Keratinocyte (primary cell): ENCODE results near the gene NDP. TPM values are rescaled to one million over a fixed set of nuclear protein-coding genes. Genes with fewer than 3 reads are reported as not detected.

Source experiments
- DNase-seq: peaks from one replicate; pipeline ENCODE4 v3.0.0-alpha.2; 2011; ENCODE audit warnings: low read depth, missing footprints, low spot score
- FAIRE-seq: peaks from 2 replicates; lab custom pipeline; 2011; peaks lifted over from hg19 to GRCh38; lab: Jason Lieb, UNC
- H2AFZ ChIP-seq: 2 replicates; pipeline ENCODE4 v1.6.0; 2012; ENCODE audit warnings: low read length, control low read depth, inconsistent platforms; ENCODE audit not compliant: control insufficient read depth
- H3K27ac ChIP-seq: 2 replicates; pipeline ENCODE4 v1.5.1; 2011; ENCODE audit warnings: low read length; ENCODE audit not compliant: control insufficient read depth, insufficient read depth
- H3K27me3 ChIP-seq: 3 replicates; pipeline ENCODE4 v1.6.0; 2011; ENCODE audit warnings: low read length; ENCODE audit not compliant: control insufficient read depth, insufficient read depth; ENCODE audit errors: extremely low read depth
- H3K36me3 ChIP-seq, 2 experiments: 2 replicates in 1 of 2; 3 replicates in 1 of 2; pipeline ENCODE4 v1.5.1; 2011; ENCODE audit warnings: low read length in 2 of 2, mild to moderate bottlenecking in 1 of 2; ENCODE audit not compliant: control insufficient read depth in 2 of 2, insufficient read depth in 2 of 2; ENCODE audit errors: extremely low read depth in 1 of 2
- H3K4me1 ChIP-seq: 3 replicates; pipeline ENCODE4 v1.5.1; 2011; ENCODE audit warnings: low read length; ENCODE audit not compliant: control insufficient read depth, insufficient read depth; ENCODE audit errors: extremely low read depth
- H3K4me2 ChIP-seq: 3 replicates; pipeline ENCODE4 v1.6.0; 2011; ENCODE audit warnings: low read depth, low read length; ENCODE audit not compliant: control insufficient read depth, insufficient read depth; ENCODE audit errors: extremely low read depth
- H3K4me3 ChIP-seq, 3 experiments: fragments of 200-600 bp in 1 of 3; sonication (generic) in 1 of 3; 2 replicates in 2 of 3; 3 replicates in 1 of 3; pipeline ENCODE4 v1.5.1; 2011 to 2016; ENCODE audit warnings: low read length in 3 of 3, mild to moderate bottlenecking in 3 of 3, control low read depth in 2 of 3, inconsistent platforms in 1 of 3, low read depth in 1 of 3, mixed read lengths in 1 of 3, mixed run types in 1 of 3, moderate library complexity in 1 of 3; ENCODE audit not compliant: control insufficient read depth in 2 of 3, insufficient read depth in 2 of 3; ENCODE audit errors: extremely low read depth in 1 of 3
- H3K79me2 ChIP-seq: 2 replicates; pipeline ENCODE4 v1.6.0; 2012; ENCODE audit warnings: low read length; ENCODE audit not compliant: control insufficient read depth, insufficient read depth
- H3K9ac ChIP-seq: 3 replicates; pipeline ENCODE4 v1.6.0; 2011; ENCODE audit warnings: low read length; ENCODE audit not compliant: control insufficient read depth, insufficient read depth; ENCODE audit errors: extremely low read depth
- H3K9me1 ChIP-seq: 3 replicates; pipeline ENCODE4 v1.6.0; 2011; ENCODE audit warnings: low read length; ENCODE audit not compliant: control insufficient read depth, insufficient read depth; ENCODE audit errors: extremely low read depth
- H3K9me3 ChIP-seq: 2 replicates; pipeline ENCODE4 v1.5.1; 2012; ENCODE audit warnings: low read depth, low read length; ENCODE audit not compliant: control insufficient read depth
- H4K20me1 ChIP-seq: 3 replicates; pipeline ENCODE4 v1.6.0; 2011; ENCODE audit warnings: low read length; ENCODE audit not compliant: control insufficient read depth, insufficient read depth; ENCODE audit errors: extremely low read depth
- EZH2 ChIP-seq: IDR thresholded peaks from one replicate; pipeline ENCODE4 v1.6.1; 2012; ENCODE audit warnings: inconsistent platforms, mild to moderate bottlenecking, low read length, moderate library complexity
- dilution Hi-C: fragments of 300-500 bp; cut with MboI; formaldehyde crosslinking; loops from one replicate; pipeline ENCODE4 v1.7.0; 2020; ENCODE audit warnings: low sequenced_read_pairs; ENCODE audit not compliant: extremely low pct_ligation_motif_present
- polyA plus RNA-seq, 5 experiments: library from polyadenylated mRNA; depleted of rRNA in 3 of 5; stranded (reverse) in 3 of 5; stranded (forward) in 1 of 5; unstranded in 1 of 5; fragments of >200 nt; gene quantifications; 1 replicate in 1 of 5; 2 replicates in 3 of 5; 3 replicates in 1 of 5; pipeline versions ENCODE4 v1.2.1 to v1.2.3, GENCODE V29; 2011 to 2012; ENCODE audit warnings: missing spikeins in 2 of 5, low read depth in 1 of 5, low replicate concordance in 1 of 5
- TF ChIP-seq, protein P1 (sequence below), 3 experiments: IDR thresholded peaks in 1 of 3; conservative IDR thresholded peaks in 1 of 3; optimal IDR thresholded peaks in 1 of 3; 2 replicates in 2 of 3; 3 replicates in 1 of 3; pipeline versions ENCODE3 to v1.5.1; 2011; ENCODE audit warnings: low read length in 3 of 3, mild to moderate bottlenecking in 3 of 3, moderate library complexity in 2 of 3, control low read depth in 1 of 3, inconsistent platforms in 1 of 3; ENCODE audit not compliant: insufficient read depth in 2 of 3; ENCODE audit errors: extremely low read depth in 1 of 3

Gene NDP
- polyA plus RNA-seq, 1 donor (not counting 4 experiments of a cell fraction or from before 2014, with no cell fraction given): not detected

GRCh38 chrX:43910012-43910411 is 63.2 kb downstream of the NDP start:
- no peak overlapping the region for H3K9ac ChIP-seq
- TF ChIP-seq EZH2: no peak
- TF ChIP-seq, protein P1, sequence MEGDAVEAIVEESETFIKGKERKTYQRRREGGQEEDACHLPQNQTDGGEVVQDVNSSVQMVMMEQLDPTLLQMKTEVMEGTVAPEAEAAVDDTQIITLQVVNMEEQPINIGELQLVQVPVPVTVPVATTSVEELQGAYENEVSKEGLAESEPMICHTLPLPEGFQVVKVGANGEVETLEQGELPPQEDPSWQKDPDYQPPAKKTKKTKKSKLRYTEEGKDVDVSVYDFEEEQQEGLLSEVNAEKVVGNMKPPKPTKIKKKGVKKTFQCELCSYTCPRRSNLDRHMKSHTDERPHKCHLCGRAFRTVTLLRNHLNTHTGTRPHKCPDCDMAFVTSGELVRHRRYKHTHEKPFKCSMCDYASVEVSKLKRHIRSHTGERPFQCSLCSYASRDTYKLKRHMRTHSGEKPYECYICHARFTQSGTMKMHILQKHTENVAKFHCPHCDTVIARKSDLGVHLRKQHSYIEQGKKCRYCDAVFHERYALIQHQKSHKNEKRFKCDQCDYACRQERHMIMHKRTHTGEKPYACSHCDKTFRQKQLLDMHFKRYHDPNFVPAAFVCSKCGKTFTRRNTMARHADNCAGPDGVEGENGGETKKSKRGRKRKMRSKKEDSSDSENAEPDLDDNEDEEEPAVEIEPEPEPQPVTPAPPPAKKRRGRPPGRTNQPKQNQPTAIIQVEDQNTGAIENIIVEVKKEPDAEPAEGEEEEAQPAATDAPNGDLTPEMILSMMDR (optimal IDR thresholded peaks at IDR 0.05 in 1 of 3, IDR thresholded peaks at IDR 0.05 in 1 of 3, conservative IDR thresholded peaks at IDR 0.05 in 1 of 3; ENCODE audit: extremely low read depth in 1 of 3, insufficient read depth in 2 of 3, low read length in 3 of 3): no peak
- no peaks in the 10 kb centered on the region for H3K9me1 ChIP-seq
- DNase-seq (no peak), FAIRE-seq (no peak)
- H3K27ac ChIP-seq: no peak overlapping the region
- no peaks in the 10 kb centered on the region for H3K4me1 ChIP-seq
- H4K20me1 ChIP-seq: no peaks in the 10 kb centered on the region
- H3K4me2 ChIP-seq: no peak overlapping the region
- no peaks in the 10 kb centered on the region for H3K9me3 ChIP-seq
- no peaks in the 10 kb centered on the region for H3K27me3 ChIP-seq
- no peaks in the 10 kb centered on the region for H3K79me2 ChIP-seq
- H3K4me3 ChIP-seq: no peak overlapping the region
- dilution Hi-C loops: no loop called here
- no peaks in the 10 kb centered on the region for H3K36me3 ChIP-seq
- H2AFZ ChIP-seq: no peak overlapping the region

GRCh38 chrX:43909141-43909540 is 64.0 kb downstream of the NDP start:
- FAIRE-seq (no peak), DNase-seq (no peak)
- Histone ChIP-seq H3K9me1 (no peaks in the 10 kb centered on the region), H3K27ac (no peak overlapping the region), H3K9me3 (no peaks in the 10 kb centered on the region), H3K27me3 (no peaks in the 10 kb centered on the region), H3K9ac (no peak overlapping the region), H3K4me1 (no peaks in the 10 kb centered on the region), H3K4me3 (no peak overlapping the region), H3K4me2 (no peak overlapping the region), H3K79me2 (no peaks in the 10 kb centered on the region), H2AFZ (no peak overlapping the region), H4K20me1 (no peaks in the 10 kb centered on the region), H3K36me3 (no peaks in the 10 kb centered on the region)
- dilution Hi-C loops: no loop called here
- TF ChIP-seq EZH2: no peak
- TF ChIP-seq, protein P1 (optimal IDR thresholded peaks at IDR 0.05 in 1 of 3, IDR thresholded peaks at IDR 0.05 in 1 of 3, conservative IDR thresholded peaks at IDR 0.05 in 1 of 3; ENCODE audit: extremely low read depth in 1 of 3, insufficient read depth in 2 of 3, low read length in 3 of 3): no peak
